GM21447 (cell line): ENCODE measurements around the gene RASL11B.

Experiments
- ATAC-seq: cut with Tn5 transposase; IDR thresholded peaks from one replicate; pipeline ENCODE4 v1.9.1; 2021; ENCODE audit not compliant: unreplicated experiment

RASL11B gene

GRCh38 chr4:52870225-52870624 lies 8.1 kb downstream of the RASL11B start:
- ATAC-seq: no peak

- ATAC-seq: no peak
Measured at GRCh38 chr4:52873191-52873590, 11.1 kb downstream of the RASL11B start.

- ATAC-seq: no peak
Measured at GRCh38 chr4:52873861-52874343, 11.8 kb downstream of the RASL11B start.

- ATAC-seq: no peak
Measured at GRCh38 chr4:52874948-52875347, 12.8 kb downstream of the RASL11B start.

GRCh38 chr4:52876069-52876468 lies 14.0 kb downstream of the RASL11B start:
- no peak for ATAC-seq

GRCh38 chr4:52877036-52877435 lies 14.9 kb downstream of the RASL11B start:
- no peak for ATAC-seq

GRCh38 chr4:52877694-52878093 lies 15.6 kb downstream of the RASL11B start:
- ATAC-seq: no peak

GRCh38 chr4:52879471-52879870 lies 17.4 kb downstream of the RASL11B start:
- ATAC-seq: no peak

GRCh38 chr4:52880994-52881393 lies 18.9 kb downstream of the RASL11B start:
- no peak for ATAC-seq

- no peak for ATAC-seq
Measured at GRCh38 chr4:52883183-52883621, 21.1 kb downstream of the RASL11B start.

- no peak for ATAC-seq
Measured at GRCh38 chr4:52883707-52884669, 21.9 kb downstream of the RASL11B start.

GRCh38 chr4:52884994-52885393 lies 22.9 kb downstream of the RASL11B start:
- ATAC-seq: no peak

- no peak for ATAC-seq
Measured at GRCh38 chr4:52889354-52889753, 27.2 kb downstream of the RASL11B start.

- ATAC-seq: no peak
Measured at GRCh38 chr4:52889778-52890520, 27.8 kb downstream of the RASL11B start.

- no peak for ATAC-seq
Measured at GRCh38 chr4:52890521-52890791, 28.3 kb downstream of the RASL11B start.

GRCh38 chr4:52891743-52892142 lies 29.6 kb downstream of the RASL11B start:
- ATAC-seq: no peak

- no peak for ATAC-seq
Measured at GRCh38 chr4:52892880-52893279, 30.8 kb downstream of the RASL11B start.

GRCh38 chr4:52894443-52894842 lies 32.3 kb downstream of the RASL11B start:
- no peak for ATAC-seq

GRCh38 chr4:52903273-52903672 lies 41.2 kb downstream of the RASL11B start:
- no peak for ATAC-seq

- no peak for ATAC-seq
Measured at GRCh38 chr4:52904421-52904820, 42.3 kb downstream of the RASL11B start.

GRCh38 chr4:52907510-52907909 lies 45.4 kb downstream of the RASL11B start:
- no peak for ATAC-seq

GRCh38 chr4:52910115-52910514 lies 48.0 kb downstream of the RASL11B start:
- ATAC-seq: no peak
